Measurements from ENCODE around the gene CSK. TPM values are rescaled to one million over a fixed set of nuclear protein-coding genes. Genes with fewer than 3 reads are reported as not detected.

The CSK gene
- total RNA-seq, 1 donor from 2014 or later, result 28.4 TPM

DNA sequence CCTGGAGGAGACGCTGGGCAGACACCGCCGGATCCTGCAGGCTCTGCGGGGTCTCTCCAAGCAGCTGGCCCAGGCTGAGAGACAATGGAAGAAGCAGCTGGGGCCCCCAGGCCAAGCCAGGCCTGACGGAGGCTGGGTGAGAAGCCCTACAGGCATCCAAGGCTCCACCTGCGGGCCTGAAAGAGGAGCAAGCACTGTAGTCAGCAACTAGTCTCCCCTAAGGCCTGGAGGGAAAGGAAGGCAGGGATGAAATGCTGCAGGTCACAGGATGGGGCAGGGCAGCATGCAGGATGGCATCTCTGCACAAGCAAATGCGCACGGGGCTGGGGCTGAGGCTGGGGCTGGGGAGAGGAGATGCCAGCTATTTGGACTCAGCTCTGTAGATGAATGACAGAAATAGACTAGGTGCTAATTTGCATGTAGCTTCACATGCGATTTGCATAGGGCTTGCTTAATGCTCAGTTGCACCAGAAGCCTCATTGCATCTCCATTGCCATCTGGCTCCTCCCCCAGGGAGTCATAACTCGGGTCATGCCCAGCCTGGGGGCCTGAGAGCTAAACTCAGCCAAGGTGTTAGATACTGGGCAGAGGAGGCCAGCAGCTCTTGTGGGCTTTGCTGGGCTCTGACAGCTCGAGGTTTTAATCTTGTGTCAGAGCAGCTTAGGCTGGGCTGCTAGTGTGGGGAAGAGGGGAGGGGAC, 39.4 kb downstream of the CSK start:
- H3K4me3 ChIP-seq (ENCODE audit: low read depth, low read length), result no peak overlapping the region
- DNase-seq (ENCODE audit: low read depth), result no peak
- no peak for TF ChIP-seq CTCF (conservative IDR thresholded peaks at IDR 0.05; ENCODE audit: low read depth, low read length)

- DNase-seq (ENCODE audit: low read depth), result no peak
- no peak overlapping the region for H3K4me3 ChIP-seq (ENCODE audit: low read depth, low read length)
- TF ChIP-seq CTCF (conservative IDR thresholded peaks at IDR 0.05; ENCODE audit: low read depth, low read length), result no peak
Measured at GRCh38 chr15:74821790-74822158, 39.9 kb downstream of the CSK start.

GRCh38 chr15:74822233-74822632, 40.4 kb downstream of the CSK start:
- no peak for TF ChIP-seq CTCF (conservative IDR thresholded peaks at IDR 0.05; ENCODE audit: low read depth, low read length)
- no peak overlapping the region for H3K4me3 ChIP-seq (ENCODE audit: low read depth, low read length)
- no peak for DNase-seq (ENCODE audit: low read depth)

- H3K4me3 ChIP-seq (ENCODE audit: low read depth, low read length), result no peak overlapping the region
- DNase-seq (ENCODE audit: low read depth), result no peak
- no peak for TF ChIP-seq CTCF (conservative IDR thresholded peaks at IDR 0.05; ENCODE audit: low read depth, low read length)
Measured at GRCh38 chr15:74823324-74823723, 41.4 kb downstream of the CSK start.

DNA sequence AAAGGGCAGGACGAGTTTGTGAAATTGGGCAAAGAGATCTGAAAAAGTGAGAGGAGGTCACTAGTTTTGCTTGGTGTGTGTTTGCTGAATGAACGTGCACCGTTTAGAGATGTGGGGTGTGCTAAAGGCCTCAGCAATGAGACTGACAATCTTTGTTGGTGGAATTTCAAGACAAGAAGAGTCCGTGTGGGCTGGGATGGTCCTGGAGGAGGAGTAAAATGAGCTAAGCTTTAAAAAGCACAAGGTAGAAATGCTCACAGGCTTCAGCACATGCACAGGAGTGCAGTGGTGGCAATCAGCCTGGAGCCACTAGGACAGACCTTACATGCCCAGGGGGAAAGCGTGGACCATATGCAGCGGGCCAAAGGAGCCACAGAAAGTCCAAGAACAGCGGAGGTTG, 43.1 kb downstream of the CSK start:
- no peak overlapping the region for H3K4me3 ChIP-seq (ENCODE audit: low read depth, low read length)
- TF ChIP-seq CTCF (conservative IDR thresholded peaks at IDR 0.05; ENCODE audit: low read depth, low read length), result no peak
- no peak for DNase-seq (ENCODE audit: low read depth)

DNA sequence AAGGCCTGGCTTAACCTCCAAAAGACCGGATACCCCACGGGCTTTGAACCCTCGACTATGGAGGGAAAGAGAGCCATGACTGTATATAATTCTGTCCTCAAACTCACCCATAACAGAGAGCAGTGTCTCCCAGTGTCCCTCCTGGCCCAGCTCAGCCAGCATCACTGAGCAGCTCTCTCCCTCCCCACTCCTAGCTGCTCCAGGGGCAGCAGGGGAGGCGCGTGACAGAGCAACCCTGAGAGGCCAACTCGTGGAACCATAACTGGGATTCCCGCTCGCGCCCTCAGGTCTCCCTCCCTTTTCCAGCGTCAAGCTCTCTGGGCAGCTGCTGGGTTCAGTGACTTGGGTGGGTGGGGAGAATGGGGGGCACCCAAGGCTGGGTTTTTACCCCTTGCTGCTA, 44.0 kb downstream of the CSK start:
- H3K4me3 ChIP-seq (ENCODE audit: low read depth, low read length), result no peak overlapping the region
- no peak for DNase-seq (ENCODE audit: low read depth)
- no peak for TF ChIP-seq CTCF (conservative IDR thresholded peaks at IDR 0.05; ENCODE audit: low read depth, low read length)

DNA sequence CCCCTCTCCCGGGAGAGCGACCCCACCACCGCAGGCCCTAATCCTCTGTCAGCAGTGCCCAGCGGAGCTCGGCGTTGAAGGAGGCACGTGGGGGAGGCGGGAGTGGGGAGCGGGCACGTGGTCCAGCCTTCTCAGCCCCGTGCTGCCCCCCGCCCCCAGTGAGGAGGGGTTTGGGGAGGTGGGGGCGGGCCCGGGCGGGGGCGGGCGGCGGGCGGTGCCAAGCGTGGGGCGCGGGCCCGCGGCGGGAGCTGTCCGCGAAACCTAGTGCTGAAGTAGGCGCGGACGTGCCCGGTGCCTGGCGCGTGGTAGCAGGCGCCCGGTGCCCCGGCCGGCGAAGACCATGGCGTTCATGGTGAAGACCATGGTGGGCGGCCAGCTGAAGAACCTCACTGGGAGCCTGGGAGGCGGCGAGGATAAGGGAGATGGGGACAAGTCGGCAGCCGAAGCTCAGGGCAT, 44.5 kb downstream of the CSK start, which contains the start of gene CPLX3:
TSS of gene CPLX3 (plus strand) at position 264 of the 456 bp plus-strand sequence. CDS start at position 341, 77 bp downstream.
- no peak for DNase-seq (ENCODE audit: low read depth)
- H3K4me3 ChIP-seq (ENCODE audit: low read depth, low read length), result no peak within 1 kb of the TSS

More for the DNA sequence above, 44.5 kb downstream of the CSK start, which contains the start of gene CPLX3:
- no peak for TF ChIP-seq CTCF (conservative IDR thresholded peaks at IDR 0.05; ENCODE audit: low read depth, low read length)
